Hematopoietic multipotent progenitor cell treated with erythropoietin and hydrocortisone succinate and interleukin-3 and kit ligand, for 4 days (in vitro differentiated cells): Measurements from ENCODE around the gene PTPN14.

Experiments used
- DNase-seq: peaks from one replicate; pipeline ENCODE4 v3.0.0-alpha.2; 2015

Gene PTPN14

DNA sequence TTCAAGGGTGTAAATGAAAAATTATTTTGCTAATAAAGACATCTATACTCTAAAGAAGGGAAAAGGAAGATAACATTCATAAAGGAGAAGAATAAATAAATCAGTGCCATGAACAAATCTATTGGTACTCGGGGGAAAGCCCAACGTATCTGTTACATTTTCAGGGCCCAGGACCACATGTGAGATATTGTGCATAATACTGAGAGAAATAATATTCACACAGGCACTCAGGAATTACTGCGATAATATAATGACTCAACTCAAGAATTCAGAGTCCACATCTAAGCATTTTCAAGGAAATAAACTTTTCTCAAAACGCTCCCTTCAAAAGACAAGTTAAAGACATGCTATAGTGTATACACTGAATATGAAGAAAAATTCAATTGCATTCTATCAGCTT lies 161.7 kb downstream of the PTPN14 start:
- DNase-seq, result no peak

GRCh38 chr1:214386747-214387146 lies 164.7 kb downstream of the PTPN14 start:
- DNase-seq, result no peak

- no peak for DNase-seq
Measured at GRCh38 chr1:214386333-214386732, 165.1 kb downstream of the PTPN14 start.

GRCh38 chr1:214385428-214385827 lies 166.0 kb downstream of the PTPN14 start:
- no peak for DNase-seq

GRCh38 chr1:214384373-214385079 lies 166.9 kb downstream of the PTPN14 start:
- DNase-seq, result no peak

DNA sequence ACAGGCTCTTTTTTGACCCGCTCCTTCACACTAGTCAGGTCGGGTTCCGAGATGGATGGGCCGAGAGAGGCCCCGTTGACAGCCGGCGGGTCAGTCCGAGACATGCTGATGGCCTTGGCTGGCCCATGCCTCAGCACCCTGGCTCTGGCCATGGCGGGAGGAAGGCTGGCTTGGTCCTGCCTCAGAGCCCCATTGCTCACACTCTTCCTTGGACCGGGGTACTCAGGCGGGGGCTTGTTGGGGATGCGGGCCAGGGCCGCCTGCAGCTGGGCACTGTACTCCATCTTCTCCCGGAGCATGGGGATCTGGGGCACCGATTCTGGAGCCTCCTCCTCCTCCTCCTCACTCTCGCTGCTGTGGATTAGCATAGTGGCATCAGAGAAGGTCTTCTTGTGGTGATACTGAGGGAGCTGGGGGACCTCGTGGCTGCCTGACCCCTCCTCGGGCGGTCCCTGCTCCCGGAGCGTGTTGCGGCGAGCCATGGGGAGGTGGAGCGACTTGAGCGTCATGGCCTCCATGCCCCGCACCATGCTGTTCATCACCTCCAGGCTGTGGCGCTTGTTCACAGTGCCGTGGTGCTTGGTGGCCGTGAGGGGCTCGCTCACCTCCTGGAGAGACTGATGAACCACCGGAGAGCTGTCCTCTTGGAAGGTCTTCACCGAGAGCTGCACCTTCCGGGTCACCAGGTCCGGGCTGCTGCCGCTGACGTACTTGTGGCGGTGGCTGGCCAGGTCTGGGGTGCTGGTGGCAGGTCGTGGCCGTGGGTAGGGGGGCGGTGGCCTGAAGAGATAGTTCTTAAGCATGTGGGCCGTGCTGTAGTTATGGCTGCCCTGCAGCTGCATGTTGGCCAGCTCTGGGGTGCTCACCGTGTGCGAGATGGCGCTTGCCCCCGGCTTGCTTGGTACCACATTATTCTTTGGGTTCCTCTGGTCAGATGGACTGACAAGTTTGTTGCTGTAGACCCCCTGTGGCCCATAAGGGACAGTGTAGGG lies 167.7 kb downstream of the PTPN14 start:
- DNase-seq, result no peak

- DNase-seq, result no peak
Measured at GRCh38 chr1:214380986-214381695, 170.3 kb downstream of the PTPN14 start.

DNA sequence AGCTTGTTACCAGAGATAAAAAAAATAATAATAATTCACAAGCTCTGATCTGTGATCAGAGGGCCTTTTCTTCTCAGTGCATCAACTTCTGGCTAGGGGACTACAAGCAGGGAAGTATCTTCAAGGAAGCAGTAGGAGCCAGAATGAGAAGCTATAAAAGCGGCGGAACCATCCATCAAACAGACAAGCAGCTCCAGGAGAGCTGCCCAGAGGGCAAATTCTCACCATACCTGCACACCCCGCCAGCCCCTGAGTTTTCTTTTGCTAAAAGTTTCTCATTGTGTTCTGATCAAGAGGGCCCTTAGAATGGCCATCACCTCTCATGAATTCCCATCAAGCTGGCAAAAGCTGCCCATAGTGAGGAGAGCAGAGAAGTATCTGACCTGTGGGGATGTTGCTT lies 171.0 kb downstream of the PTPN14 start:
- DNase-seq, result no peak

DNA sequence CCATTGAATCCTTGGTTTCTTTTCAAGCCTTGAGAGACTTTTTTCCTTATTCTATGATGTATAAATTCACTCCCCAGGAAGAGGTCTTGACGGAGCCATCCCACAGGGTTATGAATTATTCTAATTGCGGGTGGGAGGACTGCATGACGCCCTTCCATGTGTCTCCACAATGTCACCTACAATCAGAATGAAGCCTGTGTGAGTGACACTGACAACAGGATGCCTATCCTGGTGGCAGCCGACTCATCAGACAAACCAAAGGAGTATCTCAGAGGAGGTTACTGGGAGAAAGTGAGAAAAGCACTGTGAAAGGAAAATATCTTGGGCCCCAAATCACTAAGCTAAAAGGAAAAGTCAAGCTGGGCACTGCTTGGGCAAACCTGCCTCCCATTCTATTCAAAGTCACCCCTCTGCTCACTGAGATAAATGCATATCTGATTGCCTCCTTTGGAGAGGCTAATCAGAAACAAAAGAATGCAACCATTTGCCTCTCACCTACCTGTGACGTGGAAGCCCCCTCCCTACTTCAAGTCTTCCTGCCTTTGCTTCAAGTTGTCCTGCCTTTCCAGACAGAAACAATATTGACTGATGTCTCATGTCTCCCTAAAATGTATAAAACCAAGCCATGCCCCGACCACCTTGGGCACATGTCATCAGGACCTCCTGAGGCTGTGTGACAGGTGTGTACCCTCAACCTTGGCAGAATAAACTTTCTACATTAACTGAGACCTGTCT lies 172.0 kb downstream of the PTPN14 start:
- DNase-seq, result no peak

GRCh38 chr1:214378492-214378891 lies 172.9 kb downstream of the PTPN14 start:
- no peak for DNase-seq

DNA sequence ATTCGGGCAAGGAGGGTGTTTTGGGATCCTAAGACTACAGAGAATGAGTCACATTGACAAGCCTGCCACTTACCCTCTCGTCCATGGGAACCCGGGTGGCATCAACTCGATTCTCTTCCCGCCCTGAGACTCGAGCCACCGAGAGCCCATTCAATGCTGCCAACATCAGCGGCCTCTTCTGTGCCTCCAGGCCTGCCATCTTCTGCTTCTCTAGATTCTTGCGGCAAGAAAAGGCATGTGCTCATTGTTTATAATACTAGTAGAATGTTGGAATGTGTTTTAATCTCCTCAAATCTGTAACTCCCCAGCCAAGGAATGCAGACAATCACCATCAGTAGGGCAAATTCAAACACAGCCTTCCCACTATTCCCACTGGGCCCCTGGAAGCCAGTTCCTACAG lies 173.5 kb downstream of the PTPN14 start:
- no peak for DNase-seq

- DNase-seq, result no peak
Measured at GRCh38 chr1:214377485-214377884, 173.9 kb downstream of the PTPN14 start.

- DNase-seq, result no peak
Measured at GRCh38 chr1:214372092-214372491, 179.3 kb downstream of the PTPN14 start.

DNA sequence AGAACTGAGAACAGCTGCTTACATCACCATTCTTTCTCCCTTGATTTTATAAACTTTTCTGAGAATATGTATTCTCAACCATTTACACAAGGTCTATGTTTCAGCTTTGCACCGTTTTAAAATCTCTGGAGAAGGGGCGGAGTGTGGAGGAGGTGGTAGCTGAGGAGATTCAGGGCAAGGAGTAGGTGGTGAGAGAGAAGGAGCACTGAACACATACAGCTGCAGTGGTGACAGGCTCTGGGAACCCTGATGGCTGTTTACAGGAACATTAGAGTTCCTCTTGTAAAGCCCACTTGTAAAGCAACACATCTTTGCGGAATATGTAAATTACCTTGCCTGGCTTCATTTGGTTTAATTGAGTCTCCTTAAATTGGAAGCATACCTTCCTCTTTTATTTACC lies 180.8 kb downstream of the PTPN14 start:
- no peak for DNase-seq

DNA sequence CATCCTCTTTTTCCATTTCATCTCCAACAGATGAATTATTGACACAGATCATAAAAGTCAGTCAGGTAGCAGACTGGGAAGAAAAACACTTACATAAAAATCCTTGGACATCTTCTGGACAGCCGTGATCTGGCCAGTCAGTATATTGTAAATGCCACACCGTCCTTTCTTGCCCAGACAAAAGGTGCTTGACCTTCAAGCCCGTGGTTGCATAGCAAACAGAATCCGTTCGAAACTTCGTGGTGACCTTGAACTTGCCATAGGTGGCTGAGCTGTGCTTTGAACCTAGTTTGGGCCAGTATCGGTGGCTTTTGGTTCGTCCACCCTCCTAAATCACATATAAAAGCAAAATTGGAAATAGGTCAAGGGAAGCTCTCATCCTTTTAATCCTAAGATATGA lies 182.0 kb downstream of the PTPN14 start:
- no peak for DNase-seq

GRCh38 chr1:214367841-214368240 lies 183.6 kb downstream of the PTPN14 start:
- no peak for DNase-seq

- DNase-seq, result no peak
Measured at GRCh38 chr1:214364786-214365295, 186.6 kb downstream of the PTPN14 start.

DNA sequence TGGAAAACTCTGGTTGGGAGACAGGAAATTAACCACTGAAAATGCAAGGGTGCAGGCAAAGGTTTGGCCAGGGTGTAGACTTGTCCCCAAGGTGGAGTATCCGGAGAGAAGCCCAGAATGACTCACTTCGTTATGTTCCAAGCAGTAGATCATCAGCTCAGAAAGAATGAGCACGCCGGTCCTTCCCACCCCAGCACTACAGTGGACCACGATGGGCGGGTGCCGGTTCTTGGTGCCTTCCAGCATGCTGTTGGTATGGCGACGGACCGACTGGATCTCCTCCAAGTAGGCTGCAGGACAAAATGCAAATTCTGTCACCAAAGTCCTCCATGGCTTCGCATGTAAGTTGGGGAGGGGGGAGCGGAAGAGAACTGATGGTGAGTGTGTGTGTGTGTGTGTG lies 187.0 kb downstream of the PTPN14 start:
- no peak for DNase-seq

DNA sequence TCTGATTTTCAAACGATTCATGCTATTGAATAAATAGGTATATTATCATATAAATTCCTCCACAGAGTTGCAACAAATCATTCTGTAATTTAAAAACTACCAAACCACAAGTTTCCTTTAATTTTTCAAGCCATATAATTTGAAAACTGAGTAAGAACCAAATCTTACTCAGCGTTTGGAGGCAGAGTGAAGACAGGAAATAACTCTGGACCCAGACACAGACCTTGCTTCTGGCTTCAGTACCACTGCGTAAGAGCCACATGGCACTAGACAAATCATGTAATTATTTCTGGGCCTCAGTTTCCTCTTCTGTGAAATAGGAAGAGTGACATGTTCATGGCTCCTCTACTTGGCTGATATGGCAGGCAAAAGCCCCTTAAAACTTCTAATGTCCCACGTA lies 188.0 kb downstream of the PTPN14 start:
- DNase-seq, result no peak

DNA sequence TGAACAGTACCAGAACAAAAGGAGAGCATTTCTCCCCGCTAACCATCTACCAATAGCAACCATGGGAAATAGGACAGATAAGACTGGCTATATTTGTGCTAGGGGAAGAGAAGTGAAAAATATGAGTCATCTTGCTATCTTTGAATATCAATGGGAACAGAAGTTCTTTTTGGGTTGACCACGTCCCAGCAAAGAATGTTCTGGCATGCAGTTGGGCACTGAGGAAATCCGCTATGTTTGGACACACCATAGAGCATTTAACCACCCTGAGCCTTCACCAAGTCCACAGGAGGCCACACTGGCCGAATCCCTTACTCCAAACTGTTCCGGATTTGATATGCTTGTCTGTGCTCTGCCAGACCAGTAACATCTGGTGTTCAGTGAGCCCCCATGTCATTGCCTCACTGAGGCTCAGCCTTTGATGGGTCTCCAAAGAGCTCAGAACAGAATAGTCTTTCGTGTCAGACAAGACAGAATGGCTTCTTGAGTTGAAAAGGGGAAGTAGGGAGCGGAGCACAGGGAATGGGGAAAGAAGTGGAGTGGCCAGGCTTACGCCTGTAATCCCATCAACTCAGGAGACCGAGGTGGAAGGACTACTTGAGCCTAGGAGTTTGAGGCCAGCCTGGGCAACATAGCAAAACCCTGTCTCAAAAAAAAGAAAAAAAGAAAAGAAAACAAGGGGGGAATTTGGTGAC lies 189.1 kb downstream of the PTPN14 start:
- peak; percentile 56 for DNase-seq

DNA sequence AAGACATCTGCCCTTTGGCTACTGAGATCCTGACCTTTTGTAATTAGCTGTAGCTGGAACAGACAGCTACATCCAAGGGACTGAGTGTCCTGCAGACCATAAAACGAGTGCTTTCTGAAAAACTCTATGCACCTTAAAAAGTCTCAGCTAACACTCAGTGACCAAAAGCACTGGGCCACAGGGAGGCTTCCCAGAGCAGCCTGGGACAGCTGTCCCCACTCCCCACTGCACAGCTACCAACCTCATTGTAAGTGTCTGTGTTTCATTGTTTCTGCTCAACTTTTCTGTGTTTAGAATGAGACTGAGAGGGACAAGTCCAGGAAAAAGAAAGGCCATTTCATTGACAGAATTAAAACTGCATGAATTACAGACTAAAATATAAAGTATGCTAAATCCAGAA lies 189.8 kb downstream of the PTPN14 start:
- no peak for DNase-seq
